ENCODE data around the gene CCDC138.

The CCDC138 gene

DNA sequence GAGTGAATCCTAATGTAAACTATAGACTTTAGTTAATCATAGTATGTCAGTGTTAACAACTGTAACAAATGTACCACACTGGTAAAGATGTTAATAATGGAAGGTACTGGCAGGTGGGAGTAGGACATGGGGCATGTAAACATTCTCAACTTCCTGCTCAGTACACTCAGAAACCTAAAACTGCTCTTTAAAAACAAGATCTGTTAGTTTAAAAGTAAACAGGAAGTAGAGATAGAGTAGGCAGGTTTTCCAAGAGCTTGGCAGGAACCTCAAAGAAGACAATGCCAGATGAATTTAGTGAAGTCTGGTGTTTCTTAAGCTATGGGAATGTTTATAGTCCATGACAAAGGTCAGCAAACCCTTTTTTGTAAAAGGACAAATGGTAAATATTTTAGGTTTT lies 46.6 kb downstream of the CCDC138 start:
- TF ChIP-seq CTCF (IDR thresholded peaks at IDR 0.05; ENCODE audit: insufficient read depth, missing control alignments), result no peak
- FAIRE-seq, result no peak

GRCh38 chr2:108834620-108835019 lies 48.0 kb downstream of the CCDC138 start:
- no peak for TF ChIP-seq CTCF (IDR thresholded peaks at IDR 0.05; ENCODE audit: insufficient read depth, missing control alignments)
- FAIRE-seq, result no peak
- no peak for DNase-seq (ENCODE audit: insufficient read length, low spot score)

More for the DNA sequence above, 46.6 kb downstream of the CCDC138 start:
- DNase-seq (ENCODE audit: insufficient read length, low spot score), result no peak

GRCh38 chr2:108835040-108835439 lies 48.5 kb downstream of the CCDC138 start:
- no peak for TF ChIP-seq CTCF (IDR thresholded peaks at IDR 0.05; ENCODE audit: insufficient read depth, missing control alignments)
- no peak for FAIRE-seq
- DNase-seq (ENCODE audit: insufficient read length, low spot score), result no peak

DNA sequence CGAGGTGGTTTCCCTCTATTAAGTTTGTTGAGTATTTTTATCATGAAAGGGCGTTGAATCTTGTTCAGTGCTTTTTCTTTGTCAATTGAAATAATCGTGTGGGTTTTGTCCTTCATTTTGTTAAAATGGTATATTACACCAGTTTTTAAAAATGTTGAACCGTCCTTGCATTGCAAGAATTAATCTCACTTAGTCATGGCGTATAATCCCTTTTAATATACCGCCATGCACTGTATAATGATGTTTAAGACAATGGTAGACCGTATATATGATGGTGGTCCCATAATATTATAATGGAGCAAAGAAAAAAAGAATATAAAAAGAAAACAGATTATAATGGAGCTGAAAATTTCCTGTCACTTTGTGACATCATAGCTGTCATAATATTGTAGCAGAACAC lies 50.6 kb downstream of the CCDC138 start:
- TF ChIP-seq CTCF (IDR thresholded peaks at IDR 0.05; ENCODE audit: insufficient read depth, missing control alignments), result no peak
- FAIRE-seq (no peak), DNase-seq (ENCODE audit: insufficient read length, low spot score) (no peak)

- no peak for FAIRE-seq
- no peak for DNase-seq (ENCODE audit: insufficient read length, low spot score)
- no peak for TF ChIP-seq CTCF (IDR thresholded peaks at IDR 0.05; ENCODE audit: insufficient read depth, missing control alignments)
Measured at GRCh38 chr2:108841506-108841905, 54.9 kb downstream of the CCDC138 start.

DNA sequence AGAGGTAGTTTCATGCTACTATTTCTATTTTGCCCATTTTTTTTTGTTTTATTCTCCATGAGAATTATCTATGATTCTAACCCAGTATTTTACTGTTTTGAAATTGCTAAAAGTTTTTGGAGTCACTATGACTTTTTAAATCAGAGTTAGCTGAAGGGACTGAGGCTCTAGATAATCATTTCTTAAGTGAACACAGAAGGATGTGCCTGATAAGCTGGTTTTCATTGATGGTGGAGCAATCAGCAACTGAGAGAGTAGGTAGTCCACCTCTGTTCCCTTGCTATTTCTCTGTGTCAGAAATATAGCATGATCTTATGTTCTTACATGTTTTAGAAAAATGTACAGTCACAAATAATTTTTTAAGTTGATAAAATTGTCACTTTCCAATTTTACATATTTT lies 59.4 kb downstream of the CCDC138 start:
- no peak for FAIRE-seq

DNA sequence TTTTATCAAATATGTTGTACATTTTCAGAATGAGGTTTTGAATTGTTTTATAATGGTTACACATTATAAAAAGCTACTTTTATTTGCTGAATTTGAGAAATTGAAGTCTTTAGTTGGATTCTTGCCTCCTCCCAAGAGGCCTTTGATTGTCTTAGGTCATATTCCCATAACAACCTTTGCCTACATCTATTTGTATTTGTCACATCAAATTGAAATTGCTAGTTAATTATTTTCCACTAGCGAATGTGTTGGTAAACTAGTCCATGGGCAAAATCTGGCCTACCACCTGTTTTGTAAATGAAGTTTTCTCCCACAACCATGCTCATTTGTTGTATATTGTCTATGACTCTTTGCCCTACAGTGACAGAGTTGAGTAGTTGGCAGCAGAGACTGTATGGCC lies 60.4 kb downstream of the CCDC138 start:
- DNase-seq (ENCODE audit: insufficient read length, low spot score) (no peak), FAIRE-seq (no peak)
- no peak for TF ChIP-seq CTCF (IDR thresholded peaks at IDR 0.05; ENCODE audit: insufficient read depth, missing control alignments)

More for the DNA sequence above, 59.4 kb downstream of the CCDC138 start:
- no peak for TF ChIP-seq CTCF (IDR thresholded peaks at IDR 0.05; ENCODE audit: insufficient read depth, missing control alignments)
- no peak for DNase-seq (ENCODE audit: insufficient read length, low spot score)

Data from D721Med (cell line).